Tibial artery (tissue), 4 donors: ENCODE measurements around the gene OSTM1.

Experiments used
- DNase-seq, 2 donors: peaks; one replicate each; pipeline ENCODE4 v3.0.0-alpha.2; 2019
- H3K27ac ChIP-seq, 2 donors: fragments of 200-600 bp; sonication (generic) in 1 of 2; 1 replicate in 1 of 2; 2 replicates in 1 of 2; pipeline ENCODE4 v1.5.1; 2018 to 2019; ENCODE audit warnings: mild to moderate bottlenecking in 1 of 2
- H3K27me3 ChIP-seq, 2 donors: fragments of 200-600 bp; sonication (generic) in 1 of 2; one replicate each; pipeline versions ENCODE4 v1.5.1 to v1.6.0; 2016 to 2019
- H3K36me3 ChIP-seq, 3 donors: fragments of 200-600 bp; sonication (generic) in 2 of 3; one replicate each; pipeline ENCODE4 v1.5.1; 2016 to 2019; ENCODE audit warnings: mild to moderate bottlenecking in 2 of 3
- H3K4me1 ChIP-seq, 4 donors: fragments of 200-600 bp; sonication (generic) in 2 of 4; 1 replicate in 3 of 4; 2 replicates in 1 of 4; pipeline ENCODE4 v1.5.1; 2016 to 2019
- H3K4me3 ChIP-seq, 2 donors: fragments of 200-600 bp; sonication (generic) in 1 of 2; 1 replicate in 1 of 2; 2 replicates in 1 of 2; pipeline ENCODE4 v1.5.1; 2018 to 2019; ENCODE audit warnings: mild to moderate bottlenecking in 2 of 2
- H3K9me3 ChIP-seq, 3 donors: fragments of 200-600 bp; sonication (generic) in 1 of 3; one replicate each; pipeline ENCODE4 v1.5.1; 2016 to 2019
- CTCF ChIP-seq, 2 experiments: fragments of 200-600 bp in 1 of 2; fragments of 450-650 bp in 1 of 2; IDR thresholded peaks; one replicate each; pipeline ENCODE4 v1.5.1; 2017 to 2019; ENCODE audit warnings: antibody characterized with exemption in 2 of 2, mild to moderate bottlenecking in 1 of 2, moderate library complexity in 1 of 2
- intact Hi-C: fragments of 100-400 bp; cut with DNase I; formaldehyde crosslinking; loops from one replicate; pipeline ENCODE4 v1.15.0; 2023; ENCODE audit warnings: low total_unique reads

OSTM1 gene

DNA sequence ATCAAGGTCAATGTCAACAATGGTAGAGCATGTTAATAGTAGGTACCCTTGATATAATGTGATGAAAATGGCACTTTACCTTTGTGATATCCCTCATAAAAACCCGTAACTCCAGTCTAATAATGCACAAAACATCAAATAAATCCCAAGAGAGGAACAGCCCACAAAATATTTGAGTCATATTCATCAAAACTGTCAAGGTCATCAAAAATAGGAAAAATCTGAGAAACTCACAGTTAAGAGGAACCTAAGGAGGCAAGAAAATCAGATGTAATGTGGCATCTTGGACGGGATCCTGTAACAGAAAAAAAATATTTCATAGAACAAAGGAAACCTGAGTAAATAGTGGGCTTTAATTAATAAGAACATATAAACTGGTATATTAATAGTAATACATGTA lies 25.5 kb upstream of the OSTM1 start:
- intact Hi-C loops = no loop called here
- no peak overlapping the region for H3K27ac ChIP-seq
- no peak for DNase-seq
- no peaks in the 10 kb centered on the region for H3K4me1 ChIP-seq
- H3K36me3 ChIP-seq = no peaks in the 10 kb centered on the region
- TF ChIP-seq CTCF (IDR thresholded peaks at IDR 0.05) = no peak
- peaks cover 0 to 10% of the 10 kb centered on the region in 2 donors for H3K27me3 ChIP-seq
- no peaks in the 10 kb centered on the region for H3K9me3 ChIP-seq
- no peak overlapping the region for H3K4me3 ChIP-seq

- no peak for DNase-seq
- Histone ChIP-seq H3K27me3 (peaks cover 0 to 13% of the 10 kb centered on the region in 2 donors), H3K9me3 (no peaks in the 10 kb centered on the region), H3K4me3 (no peak overlapping the region), H3K36me3 (no peaks in the 10 kb centered on the region), H3K4me1 (no peaks in the 10 kb centered on the region), H3K27ac (no peak overlapping the region)
- intact Hi-C loops = no loop called here
- no peak for TF ChIP-seq CTCF (IDR thresholded peaks at IDR 0.05)
Observed at GRCh38 chr6:108097882-108098281, 23.3 kb upstream of the OSTM1 start.

- H3K36me3 ChIP-seq = no peaks in the 10 kb centered on the region
- H3K27me3 ChIP-seq = peaks cover 0 to 13% of the 10 kb centered on the region in 2 donors
- H3K4me3 ChIP-seq = no peak overlapping the region
- no peak overlapping the region for H3K27ac ChIP-seq
- no peaks in the 10 kb centered on the region for H3K9me3 ChIP-seq
- DNase-seq = no peak
- intact Hi-C loops = no loop called here
- H3K4me1 ChIP-seq = no peaks in the 10 kb centered on the region
- TF ChIP-seq CTCF (IDR thresholded peaks at IDR 0.05) = no peak
Observed at GRCh38 chr6:108093781-108094300, 19.3 kb upstream of the OSTM1 start.

- Histone ChIP-seq H3K36me3 (no peaks in the 10 kb centered on the region), H3K4me1 (no peaks in the 10 kb centered on the region), H3K9me3 (no peaks in the 10 kb centered on the region), H3K27me3 (peaks cover 0 to 13% of the 10 kb centered on the region in 2 donors), H3K27ac (no peak overlapping the region), H3K4me3 (no peak overlapping the region)
- intact Hi-C loops = no loop called here
- no peak for DNase-seq
- no peak for TF ChIP-seq CTCF (IDR thresholded peaks at IDR 0.05)
Observed at GRCh38 chr6:108091288-108091687, 16.7 kb upstream of the OSTM1 start.

DNA sequence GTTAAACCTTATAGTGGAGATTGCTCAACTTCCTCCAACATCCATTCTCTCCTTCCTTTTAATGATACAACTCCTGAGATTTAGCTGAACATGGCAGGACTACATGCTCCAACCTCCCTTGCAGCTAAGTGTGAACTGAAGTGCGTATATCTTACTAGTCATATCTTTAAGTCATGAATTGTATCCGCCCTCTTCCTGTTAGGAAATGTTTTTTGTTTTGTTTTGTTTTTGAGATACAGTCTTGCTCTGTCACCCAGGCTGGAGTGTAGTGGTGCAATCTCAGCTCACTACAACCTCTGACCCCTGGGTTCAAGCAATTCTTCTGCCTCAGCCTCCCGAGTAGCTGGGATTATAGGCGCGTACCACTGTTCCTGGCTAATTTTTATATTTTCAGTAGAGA lies 8.8 kb upstream of the OSTM1 start:
- intact Hi-C loops = no loop called here
- H3K27ac ChIP-seq = no peak overlapping the region
- TF ChIP-seq CTCF (IDR thresholded peaks at IDR 0.05) = no peak
- H3K27me3 ChIP-seq = peaks cover 0 to 19% of the 10 kb centered on the region in 2 donors
- no peaks in the 10 kb centered on the region for H3K36me3 ChIP-seq
- no peak overlapping the region for H3K4me3 ChIP-seq
- H3K9me3 ChIP-seq = no peaks in the 10 kb centered on the region
- no peaks in the 10 kb centered on the region for H3K4me1 ChIP-seq
- no peak for DNase-seq

DNA sequence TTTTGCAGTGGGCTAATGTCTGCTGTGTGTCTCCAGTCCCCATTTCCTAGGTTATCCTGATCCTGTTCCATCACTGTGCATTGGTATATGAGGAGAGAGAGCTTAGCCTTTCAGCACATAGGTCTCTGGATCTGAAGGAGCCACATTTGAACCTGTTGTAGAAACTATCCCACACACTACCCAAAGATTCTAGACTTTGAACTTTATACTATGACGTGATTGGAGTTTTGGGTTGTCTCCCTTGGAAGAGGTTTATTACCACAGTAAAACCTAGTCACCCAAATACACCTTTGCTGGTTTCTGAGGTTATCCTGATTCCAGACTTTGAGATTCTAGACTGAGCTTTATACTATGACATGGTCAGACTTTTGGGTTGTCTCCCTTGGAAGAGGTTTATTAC lies 8.0 kb upstream of the OSTM1 start:
- Histone ChIP-seq H3K27me3 (peaks cover 0 to 19% of the 10 kb centered on the region in 2 donors), H3K27ac (no peak overlapping the region), H3K9me3 (no peaks in the 10 kb centered on the region), H3K4me3 (no peak overlapping the region), H3K4me1 (no peaks in the 10 kb centered on the region), H3K36me3 (no peaks in the 10 kb centered on the region)
- intact Hi-C loops = no loop called here
- DNase-seq = no peak
- TF ChIP-seq CTCF (IDR thresholded peaks at IDR 0.05) = no peak
